Transverse colon (tissue), 3 donors: ENCODE data around the gene NUDT8.

Experiments used
- EP300 ChIP-seq: sonication (generic); formaldehyde crosslinking; IDR thresholded peaks from one replicate; pipeline ENCODE4 v1.6.1; 2017; ENCODE audit warnings: antibody characterized with exemption, low read depth
- POLR2A ChIP-seq: fragments of 450-650 bp; IDR thresholded peaks from one replicate; pipeline ENCODE4 v1.6.1; 2016; ENCODE audit warnings: antibody characterized with exemption, mild to moderate bottlenecking, moderate library complexity
- TF ChIP-seq, protein P1 (sequence below), 5 experiments: fragments of 200-600 bp in 3 of 5; fragments of 450-650 bp in 2 of 5; sonication (generic) in 3 of 5; IDR thresholded peaks; 1 replicate in 2 of 5; 2 replicates in 3 of 5; pipeline ENCODE4 v1.5.1; 2016 to 2017; ENCODE audit warnings: antibody characterized with exemption in 5 of 5, inconsistent platforms in 3 of 5, mild to moderate bottlenecking in 2 of 5, moderate library complexity in 1 of 5

DNA sequence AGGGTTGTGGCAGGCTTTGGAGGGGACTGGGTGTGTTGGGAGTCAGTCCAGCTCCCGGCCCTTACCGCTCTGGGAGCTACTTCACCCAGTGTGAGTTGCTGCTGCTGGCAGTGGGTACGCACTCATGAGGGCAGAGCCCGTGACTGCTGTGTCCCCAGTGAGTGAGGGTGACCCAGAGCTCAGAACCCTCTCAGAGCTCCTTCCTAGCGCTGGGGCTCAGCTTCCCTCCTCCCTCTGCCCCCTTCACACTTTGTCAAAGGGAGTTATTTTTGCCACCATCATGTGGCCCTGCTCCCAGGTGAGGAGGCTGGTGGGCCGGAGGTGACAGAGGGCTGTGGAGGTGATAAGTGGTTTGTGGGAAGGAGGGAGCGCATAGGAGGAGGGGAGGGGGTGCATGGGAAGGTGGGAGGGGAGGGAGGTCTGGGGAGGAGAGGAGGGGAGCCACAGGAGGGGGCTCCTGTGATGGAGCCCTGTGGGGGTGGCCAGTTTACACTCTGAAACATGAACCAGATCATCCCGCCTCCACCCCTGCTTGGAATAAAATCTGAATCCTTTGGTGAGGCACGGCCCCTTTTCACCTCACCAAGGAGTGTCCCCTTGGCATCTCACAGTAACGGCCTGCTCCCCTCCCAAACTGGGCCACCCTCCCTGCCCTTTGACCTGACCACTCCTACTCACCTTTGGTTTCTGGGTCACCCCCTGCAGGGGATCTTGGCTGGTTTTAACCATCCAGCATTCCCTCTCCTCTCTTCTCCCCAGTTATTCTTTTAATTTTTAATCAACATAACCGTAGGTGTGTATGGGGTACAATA lies 13.1 kb downstream of the NUDT8 start:
- TF ChIP-seq, protein P1, sequence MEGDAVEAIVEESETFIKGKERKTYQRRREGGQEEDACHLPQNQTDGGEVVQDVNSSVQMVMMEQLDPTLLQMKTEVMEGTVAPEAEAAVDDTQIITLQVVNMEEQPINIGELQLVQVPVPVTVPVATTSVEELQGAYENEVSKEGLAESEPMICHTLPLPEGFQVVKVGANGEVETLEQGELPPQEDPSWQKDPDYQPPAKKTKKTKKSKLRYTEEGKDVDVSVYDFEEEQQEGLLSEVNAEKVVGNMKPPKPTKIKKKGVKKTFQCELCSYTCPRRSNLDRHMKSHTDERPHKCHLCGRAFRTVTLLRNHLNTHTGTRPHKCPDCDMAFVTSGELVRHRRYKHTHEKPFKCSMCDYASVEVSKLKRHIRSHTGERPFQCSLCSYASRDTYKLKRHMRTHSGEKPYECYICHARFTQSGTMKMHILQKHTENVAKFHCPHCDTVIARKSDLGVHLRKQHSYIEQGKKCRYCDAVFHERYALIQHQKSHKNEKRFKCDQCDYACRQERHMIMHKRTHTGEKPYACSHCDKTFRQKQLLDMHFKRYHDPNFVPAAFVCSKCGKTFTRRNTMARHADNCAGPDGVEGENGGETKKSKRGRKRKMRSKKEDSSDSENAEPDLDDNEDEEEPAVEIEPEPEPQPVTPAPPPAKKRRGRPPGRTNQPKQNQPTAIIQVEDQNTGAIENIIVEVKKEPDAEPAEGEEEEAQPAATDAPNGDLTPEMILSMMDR (IDR thresholded peaks at IDR 0.05): no peak
- TF ChIP-seq POLR2A: no peak
- TF ChIP-seq EP300: no peak
